ENCODE measurements around the gene TH.

GRCh38 chr11:2209370-2209801 is 37.8 kb upstream of the TH start:
- TF ChIP-seq EZH2 (IDR thresholded peaks at IDR 0.05) (no peak), POLR2AphosphoS5 (IDR thresholded peaks at IDR 0.05; ENCODE audit: borderline replicate concordance, low read depth, low read length) (no peak), FOXP2 (optimal IDR thresholded peaks at IDR 0.05; ENCODE audit: control extremely low read depth, extremely low read length, insufficient read depth) (no peak)
